Natural killer cell (primary cell): ENCODE measurements around the gene COG2. TPM values are rescaled to one million over a fixed set of nuclear protein-coding genes. Genes with fewer than 3 reads are reported as not detected.
A peak's percentile ranks its signal among the peaks of the same experiment; 100 is the strongest.

Source experiments
- ATAC-seq, 3 donors: fragments of 150-1000 bp in 2 of 3; fragments of 200-7000 bp in 1 of 3; cut with Tn5 transposase; 1 replicate in 1 of 3; 2 replicates in 2 of 3; pipeline ENCODE4 v1.10.0; 2021; ENCODE audit warnings: mild to moderate bottlenecking in 2 of 3, moderate library complexity in 2 of 3
- DNase-seq, 2 donors: peaks; one replicate each; pipeline versions ENCODE4 v3.0.0 to v3.0.0-alpha.2; 2013 to 2021; ENCODE audit warnings: mixed read lengths in 1 of 2
- H3K27ac ChIP-seq: one replicate; pipeline ENCODE4 v1.5.1; 2013; ENCODE audit warnings: mild to moderate bottlenecking, low read length
- H3K27me3 ChIP-seq: one replicate; pipeline ENCODE4 v1.6.1; 2013; ENCODE audit warnings: low read length; ENCODE audit not compliant: control insufficient read depth, insufficient read depth
- H3K36me3 ChIP-seq: one replicate; pipeline ENCODE4 v1.6.1; 2013; ENCODE audit warnings: low read length; ENCODE audit not compliant: control insufficient read depth, insufficient read depth
- H3K4me1 ChIP-seq: one replicate; pipeline ENCODE4 v1.6.1; 2013; ENCODE audit warnings: low read length; ENCODE audit not compliant: control insufficient read depth, insufficient read depth
- H3K4me3 ChIP-seq: one replicate; pipeline ENCODE4 v1.5.1; 2013; ENCODE audit warnings: low read length
- H3K9me3 ChIP-seq: one replicate; pipeline ENCODE4 v1.6.1; 2013; ENCODE audit warnings: low read length; ENCODE audit not compliant: control insufficient read depth, insufficient read depth
- H3K27ac Mint-ChIP-seq, 2 donors: one replicate each; pipeline ENCODE4 v1.8.0; 2022; ENCODE audit warnings: mild to moderate bottlenecking in 2 of 2, mixed read lengths in 2 of 2, moderate library complexity in 1 of 2
- H3K27me3 Mint-ChIP-seq, 2 donors: one replicate each; pipeline ENCODE4 v1.8.0; 2022; ENCODE audit warnings: low read depth in 2 of 2, mixed read lengths in 2 of 2
- H3K36me3 Mint-ChIP-seq: one replicate; pipeline ENCODE4 v1.8.0; 2022; ENCODE audit warnings: mixed read lengths
- H3K4me1 Mint-ChIP-seq, 2 donors: one replicate each; pipeline ENCODE4 v1.8.0; 2022; ENCODE audit warnings: mixed read lengths in 2 of 2
- H3K4me3 Mint-ChIP-seq: one replicate; pipeline ENCODE4 v1.8.0; 2022; ENCODE audit warnings: mild to moderate bottlenecking, moderate library complexity, mixed read lengths
- H3K9me3 Mint-ChIP-seq, 2 donors: one replicate each; pipeline ENCODE4 v1.8.0; 2022; ENCODE audit warnings: mixed read lengths in 2 of 2
- WGBS: methylation state at CpG from one replicate; pipeline ENCODE4 v1.1.7; 2013; ENCODE audit warnings: missing lambda C conversion rate; ENCODE audit not compliant: insufficient coverage; 5-methylcytosine and 5-hydroxymethylcytosine counted together
- intact Hi-C: fragments of 100-400 bp; cut with micrococcal nuclease; formaldehyde crosslinking; loops from one replicate; pipeline ENCODE4 v1.14.2; 2022
- total RNA-seq, 4 donors: library from RNA; stranded (reverse); fragments of 120-200 nt in 1 of 4; gene quantifications; one replicate each; pipeline versions ENCODE4 v1.2.3 to v1.2.4, GENCODE V29; 2013 to 2022
- TF ChIP-seq, protein P1 (sequence below): fragments of 200-600 bp; IDR thresholded peaks from one replicate; pipeline ENCODE4 v1.8.0; 2022; ENCODE audit warnings: antibody characterized with exemption

The COG2 gene
- total RNA-seq, 3 donors from 2014 or later (not counting 1 experiment from before 2014, with no cell fraction given), result 15.8 to 24.1 (median 17.5) TPM

DNA sequence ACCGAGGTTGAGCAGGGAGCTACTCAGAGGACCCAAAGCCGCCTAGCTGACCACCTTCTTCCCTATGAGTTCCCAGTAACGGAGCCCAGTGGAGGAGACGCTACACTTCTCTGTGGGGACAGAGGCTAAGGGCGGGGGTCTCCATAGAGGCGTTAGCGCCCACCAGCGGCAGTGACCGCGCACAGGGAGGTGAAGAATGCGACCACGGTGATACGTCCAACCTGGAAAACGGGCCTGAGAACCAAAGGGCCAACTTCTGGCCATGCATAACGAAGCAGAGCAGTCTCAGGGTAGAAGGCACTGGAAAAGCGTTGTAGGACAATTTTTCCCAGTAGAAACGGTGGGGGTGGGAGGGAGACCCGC lies 400 bp upstream of the COG2 start:
- Histone ChIP-seq H3K4me3 (peak overlapping the region; percentile 77), H3K27ac (no peak overlapping the region), H3K4me1 (peaks cover 21% of the 10 kb centered on the region), H3K36me3 (peaks cover 3% of the 10 kb centered on the region), H3K9me3 (no peaks in the 10 kb centered on the region), H3K27me3 (peaks cover 5% of the 10 kb centered on the region)
- TF ChIP-seq, protein P1, sequence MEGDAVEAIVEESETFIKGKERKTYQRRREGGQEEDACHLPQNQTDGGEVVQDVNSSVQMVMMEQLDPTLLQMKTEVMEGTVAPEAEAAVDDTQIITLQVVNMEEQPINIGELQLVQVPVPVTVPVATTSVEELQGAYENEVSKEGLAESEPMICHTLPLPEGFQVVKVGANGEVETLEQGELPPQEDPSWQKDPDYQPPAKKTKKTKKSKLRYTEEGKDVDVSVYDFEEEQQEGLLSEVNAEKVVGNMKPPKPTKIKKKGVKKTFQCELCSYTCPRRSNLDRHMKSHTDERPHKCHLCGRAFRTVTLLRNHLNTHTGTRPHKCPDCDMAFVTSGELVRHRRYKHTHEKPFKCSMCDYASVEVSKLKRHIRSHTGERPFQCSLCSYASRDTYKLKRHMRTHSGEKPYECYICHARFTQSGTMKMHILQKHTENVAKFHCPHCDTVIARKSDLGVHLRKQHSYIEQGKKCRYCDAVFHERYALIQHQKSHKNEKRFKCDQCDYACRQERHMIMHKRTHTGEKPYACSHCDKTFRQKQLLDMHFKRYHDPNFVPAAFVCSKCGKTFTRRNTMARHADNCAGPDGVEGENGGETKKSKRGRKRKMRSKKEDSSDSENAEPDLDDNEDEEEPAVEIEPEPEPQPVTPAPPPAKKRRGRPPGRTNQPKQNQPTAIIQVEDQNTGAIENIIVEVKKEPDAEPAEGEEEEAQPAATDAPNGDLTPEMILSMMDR, result no peak
- Mint-ChIP-seq H3K4me3 (peak overlapping the region; percentile 98), H3K9me3 (no peaks in the 10 kb centered on the region), H3K27me3 (peaks cover 19 to 27% of the 10 kb centered on the region in 2 donors), H3K27ac (peak overlapping the region in 1 of 2 donors; percentile 93), H3K4me1 (peaks cover 37 to 47% of the 10 kb centered on the region in 2 donors), H3K36me3 (no peaks in the 10 kb centered on the region)
- intact Hi-C loops, result loop anchor here (2.0 to 10.0 kb wide), 3 partner anchors 337 to 1017 kb away; partner anchors contain the start of genes ARV1, TAF5L, TTC13 and URB2
- 7% methylated on average over 18 of the region's 18 CpGs for WGBS
- no peak for DNase-seq
- ATAC-seq, result no peak

- peak overlapping the region in 1 of 2 donors; percentile 95 for H3K27ac Mint-ChIP-seq
- H3K27ac ChIP-seq, result no peak overlapping the region
- DNase-seq (no peak), ATAC-seq (no peak)
- WGBS, result 60% methylated on average over 4 of the region's 4 CpGs
- no peak overlapping the region for H3K4me3 ChIP-seq
- H3K4me1 ChIP-seq, result peaks cover 21% of the 10 kb centered on the region
- H3K36me3 Mint-ChIP-seq, result no peaks in the 10 kb centered on the region
- peaks cover 57 to 58% of the 10 kb centered on the region in 2 donors for H3K4me1 Mint-ChIP-seq
- TF ChIP-seq, protein P1, result no peak
- no peaks in the 10 kb centered on the region for H3K9me3 Mint-ChIP-seq
- peaks cover 3% of the 10 kb centered on the region for H3K36me3 ChIP-seq
- peaks cover 6 to 12% of the 10 kb centered on the region in 2 donors for H3K27me3 Mint-ChIP-seq
- H3K9me3 ChIP-seq, result no peaks in the 10 kb centered on the region
- peak overlapping the region; percentile 98 for H3K4me3 Mint-ChIP-seq
- intact Hi-C loops, result loop anchor here (2.0 to 10.0 kb wide), 3 partner anchors 335 to 1019 kb away; partner anchors contain the start of genes ARV1, TAF5L, TTC13 and URB2
- H3K27me3 ChIP-seq, result peaks cover 3% of the 10 kb centered on the region
Measured at GRCh38 chr1:230643908-230644307, 1.6 kb downstream of the COG2 start.

DNA sequence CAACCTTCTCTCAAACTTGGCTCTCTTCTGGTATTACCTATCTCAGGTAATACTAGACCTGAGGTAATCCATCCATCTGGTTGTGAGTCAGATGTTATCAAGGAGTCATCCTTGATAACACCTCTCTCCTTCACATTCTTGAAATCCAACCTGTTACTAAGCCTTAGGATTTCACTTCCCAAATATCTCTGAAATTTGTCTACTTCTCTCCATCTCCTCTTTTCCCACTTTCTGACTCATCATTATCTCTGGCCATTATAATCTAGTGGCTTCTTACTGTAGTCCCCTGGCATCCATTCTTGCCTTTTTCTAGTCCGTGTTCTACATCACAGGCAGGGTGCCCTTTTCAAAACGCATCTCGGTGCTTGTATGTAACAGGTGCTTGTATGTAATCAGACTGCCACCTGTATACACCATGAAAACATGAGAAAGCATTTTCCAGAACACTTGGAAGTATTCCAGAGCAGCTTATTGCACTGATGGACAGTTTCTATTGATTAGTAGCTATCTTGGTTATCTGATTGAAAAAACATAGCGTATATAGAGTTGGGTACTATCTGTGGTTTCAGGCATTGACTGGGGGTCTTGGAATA lies 4.5 kb downstream of the COG2 start:
- 98% methylated on average over 4 of the region's 4 CpGs for WGBS
- ATAC-seq (no peak), DNase-seq (no peak)
- peaks cover 64 to 77% of the 10 kb centered on the region in 2 donors for H3K4me1 Mint-ChIP-seq
- no peaks in the 10 kb centered on the region for H3K27me3 Mint-ChIP-seq
- H3K4me3 Mint-ChIP-seq, result no peak overlapping the region
- H3K27ac Mint-ChIP-seq, result no peak overlapping the region
- H3K9me3 Mint-ChIP-seq, result no peaks in the 10 kb centered on the region
- intact Hi-C loops, result loop anchor here (10.0 kb wide), 1 partner anchor 1022 kb away; the partner anchor contains the start of genes TAF5L and URB2
- H3K9me3 ChIP-seq, result no peaks in the 10 kb centered on the region
- TF ChIP-seq, protein P1, result no peak
- no peaks in the 10 kb centered on the region for H3K27me3 ChIP-seq
- H3K36me3 ChIP-seq, result peaks cover 3% of the 10 kb centered on the region
- H3K27ac ChIP-seq, result no peak overlapping the region
- H3K4me1 ChIP-seq, result peaks cover 18% of the 10 kb centered on the region
- no peak overlapping the region for H3K4me3 ChIP-seq
- no peaks in the 10 kb centered on the region for H3K36me3 Mint-ChIP-seq
